Rectal smooth muscle tissue (tissue), 1 donor: ENCODE results near the gene THRB.

Experiments used
- H3K27ac ChIP-seq: one replicate; pipeline ENCODE4 v1.7.0; 2013; ENCODE audit warnings: low read depth, low read length, inconsistent platforms
- H3K27me3 ChIP-seq: one replicate; pipeline ENCODE4 v1.7.0; 2013; ENCODE audit warnings: low read length; ENCODE audit not compliant: control insufficient read depth, insufficient read depth
- H3K36me3 ChIP-seq: one replicate; pipeline ENCODE4 v1.7.0; 2013; ENCODE audit warnings: low read length; ENCODE audit not compliant: control insufficient read depth, insufficient read depth
- H3K4me1 ChIP-seq: one replicate; pipeline ENCODE4 v1.7.0; 2013; ENCODE audit warnings: low read length; ENCODE audit not compliant: control insufficient read depth, insufficient read depth
- H3K4me3 ChIP-seq: one replicate; pipeline ENCODE4 v1.7.0; 2013; ENCODE audit warnings: low read length
- H3K9ac ChIP-seq: one replicate; pipeline ENCODE4 v1.7.0; 2013; ENCODE audit warnings: low read length

Gene THRB

DNA sequence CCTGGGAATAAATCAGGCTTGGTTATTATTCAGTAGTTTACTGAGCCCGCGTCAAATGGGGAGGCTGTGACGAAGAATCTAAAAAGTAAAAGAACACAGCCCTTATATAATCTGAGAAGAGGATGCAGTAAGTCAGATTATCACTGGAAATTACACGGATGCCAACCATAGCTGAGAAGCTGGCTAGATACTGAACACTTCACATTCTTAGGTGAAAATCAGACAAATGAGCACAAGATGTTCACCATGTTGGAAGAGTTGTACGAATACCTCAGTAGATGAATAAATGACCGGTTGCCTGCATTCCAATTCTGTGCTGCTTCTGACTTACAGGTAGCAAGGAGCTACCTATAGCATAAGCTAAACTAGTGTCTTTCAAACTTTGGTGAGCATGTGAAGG lies 254.3 kb downstream of the THRB start:
- no peak overlapping the region for H3K27ac ChIP-seq

DNA sequence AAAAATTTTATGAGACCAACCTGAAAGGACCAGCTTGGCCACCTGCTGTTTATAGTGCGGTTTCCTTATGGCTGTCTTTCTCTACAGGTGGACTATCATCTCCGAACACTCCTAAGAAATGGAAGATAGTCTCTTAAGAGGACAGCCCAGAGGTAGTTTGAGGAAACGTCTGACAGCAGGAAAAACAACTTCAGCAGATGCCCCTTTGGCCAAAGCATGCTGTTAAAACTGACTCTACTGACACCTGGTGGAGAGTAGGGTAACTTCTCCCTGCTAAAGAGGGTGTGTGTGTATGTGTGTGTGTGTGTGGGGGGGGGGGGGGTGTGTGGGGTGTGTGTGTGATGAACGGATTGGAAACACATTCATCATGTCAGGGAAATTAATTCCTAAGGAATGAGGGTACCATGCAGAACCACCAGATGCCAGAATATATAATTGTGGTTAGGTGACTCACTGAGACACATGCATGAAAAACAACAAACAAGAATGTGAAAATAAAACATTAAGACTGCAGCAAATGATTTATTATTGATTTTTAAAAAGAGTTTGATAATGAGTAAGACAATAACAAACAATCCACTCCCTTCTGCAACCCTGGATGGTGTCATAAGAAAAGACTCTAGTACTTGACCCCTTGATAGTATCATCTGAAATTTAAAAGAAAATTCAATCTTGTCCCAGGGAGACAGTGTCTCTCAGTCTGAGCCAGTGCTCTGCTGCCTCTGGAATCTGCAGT lies 256.5 kb downstream of the THRB start:
- no peaks in the 10 kb centered on the region for H3K36me3 ChIP-seq
- H3K9ac ChIP-seq: no peak overlapping the region
- no peak overlapping the region for H3K4me3 ChIP-seq
- H3K27ac ChIP-seq: peak overlapping the region; percentile 33
- no peaks in the 10 kb centered on the region for H3K27me3 ChIP-seq
- peaks cover 22% of the 10 kb centered on the region for H3K4me1 ChIP-seq

More for the DNA sequence above, 254.3 kb downstream of the THRB start:
- Histone ChIP-seq H3K4me1 (peaks cover 22% of the 10 kb centered on the region), H3K9ac (no peak overlapping the region), H3K36me3 (no peaks in the 10 kb centered on the region), H3K27me3 (no peaks in the 10 kb centered on the region), H3K4me3 (no peak overlapping the region)

GRCh38 chr3:24235121-24235520 lies 259.5 kb downstream of the THRB start:
- Histone ChIP-seq H3K36me3 (no peaks in the 10 kb centered on the region), H3K27ac (no peak overlapping the region), H3K27me3 (no peaks in the 10 kb centered on the region), H3K4me1 (peaks cover 11% of the 10 kb centered on the region), H3K4me3 (no peak overlapping the region), H3K9ac (no peak overlapping the region)

- Histone ChIP-seq H3K27ac (no peak overlapping the region), H3K9ac (no peak overlapping the region), H3K4me1 (peaks cover 4% of the 10 kb centered on the region)
These were observed 261.9 kb downstream of the THRB start for GRCh38 chr3:24232784-24233183.

DNA sequence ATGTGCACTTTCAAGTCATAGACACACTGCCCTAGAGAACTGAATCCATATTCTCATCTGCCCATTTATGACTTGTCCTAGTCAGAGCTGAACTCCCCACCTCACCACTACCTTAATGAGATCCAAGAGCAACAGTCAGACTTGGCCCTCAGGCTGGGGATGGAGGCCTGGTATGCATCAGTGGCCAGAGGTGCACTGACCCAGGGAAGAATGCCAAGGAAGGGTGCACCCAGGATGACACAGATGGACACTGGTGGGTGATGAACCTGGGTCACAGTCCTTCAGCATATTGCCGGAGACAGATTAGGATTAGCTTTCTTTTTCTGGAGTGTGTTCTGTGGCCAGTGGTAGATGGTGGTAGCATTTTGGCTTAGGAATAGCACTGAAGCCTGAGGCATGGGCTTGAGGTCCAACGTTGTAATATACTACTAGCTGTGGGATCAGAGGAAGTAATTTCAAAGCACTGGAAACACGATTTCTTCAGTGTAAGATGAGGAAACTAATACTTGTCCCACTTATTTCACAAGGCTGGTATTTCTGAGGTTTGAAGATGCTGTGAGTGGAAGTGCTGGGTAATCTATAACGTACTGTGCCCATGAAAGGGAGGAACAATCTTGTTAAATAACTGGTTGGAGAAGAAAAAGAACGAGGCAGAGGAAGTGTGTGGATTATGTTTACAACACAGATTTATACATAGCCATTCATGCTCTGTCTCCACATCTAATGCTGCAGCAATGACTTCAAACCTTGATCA lies 265.0 kb downstream of the THRB start:
- Histone ChIP-seq H3K4me3 (no peak overlapping the region), H3K27ac (no peak overlapping the region), H3K9ac (no peak overlapping the region), H3K36me3 (peaks cover 4% of the 10 kb centered on the region), H3K4me1 (peaks cover 13% of the 10 kb centered on the region), H3K27me3 (no peaks in the 10 kb centered on the region)

More at GRCh38 chr3:24232784-24233183, 261.9 kb downstream of the THRB start:
- no peaks in the 10 kb centered on the region for H3K27me3 ChIP-seq
- H3K4me3 ChIP-seq: no peak overlapping the region
- H3K36me3 ChIP-seq: no peaks in the 10 kb centered on the region

DNA sequence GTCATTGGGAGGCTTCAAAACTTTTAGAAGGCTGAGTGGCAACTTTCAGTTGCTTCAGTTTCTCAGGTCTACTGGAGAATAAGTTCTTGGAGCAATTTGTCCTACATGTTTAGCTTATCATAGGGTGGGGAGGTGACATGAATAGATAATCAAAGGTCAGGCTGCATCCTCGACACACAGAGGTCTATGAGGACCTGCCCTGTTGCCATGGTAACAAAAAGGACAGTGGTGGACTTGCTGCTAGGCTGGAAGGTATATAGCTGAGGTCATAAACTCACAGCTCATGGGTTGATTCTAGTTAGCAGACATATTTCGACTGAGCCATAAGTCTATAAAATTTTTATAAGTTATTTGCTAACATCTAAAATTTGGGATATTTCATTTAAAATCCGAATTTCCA lies 267.0 kb downstream of the THRB start:
- no peak overlapping the region for H3K4me3 ChIP-seq
- H3K4me1 ChIP-seq: peaks cover 13% of the 10 kb centered on the region
- no peaks in the 10 kb centered on the region for H3K27me3 ChIP-seq
- H3K9ac ChIP-seq: no peak overlapping the region
- H3K27ac ChIP-seq: no peak overlapping the region
- H3K36me3 ChIP-seq: peaks cover 4% of the 10 kb centered on the region

- no peak overlapping the region for H3K9ac ChIP-seq
- H3K27ac ChIP-seq: no peak overlapping the region
- H3K4me1 ChIP-seq: peaks cover 15% of the 10 kb centered on the region
These were observed 268.3 kb downstream of the THRB start for GRCh38 chr3:24226397-24226796.

DNA sequence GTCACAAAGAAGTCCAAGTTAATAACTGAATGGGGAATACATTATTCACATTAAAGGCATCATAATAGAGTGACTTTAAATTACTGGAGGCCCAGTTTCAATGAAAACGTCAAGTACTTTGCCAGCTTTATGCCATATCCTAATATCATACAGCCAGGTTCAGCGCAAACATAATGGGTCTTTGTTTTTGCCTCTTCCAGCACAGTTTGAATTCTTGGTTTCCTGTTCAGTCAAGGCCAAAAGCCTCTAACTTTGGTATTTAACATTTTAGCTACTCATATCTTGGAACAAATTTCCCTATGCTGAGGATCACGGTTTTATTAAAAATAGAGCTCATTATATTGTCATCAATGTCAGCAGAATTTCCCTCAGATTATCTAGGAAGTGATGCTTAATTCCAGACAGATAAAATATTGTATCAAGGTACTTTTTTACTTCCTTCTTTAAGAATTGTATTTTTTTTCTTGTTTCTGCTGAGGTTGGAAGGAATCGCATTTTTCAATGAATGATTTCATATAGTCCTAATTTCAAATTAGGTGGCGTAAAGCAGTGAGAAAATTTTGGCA lies 269.2 kb downstream of the THRB start:
- no peak overlapping the region for H3K4me3 ChIP-seq
- H3K27me3 ChIP-seq: no peaks in the 10 kb centered on the region
- peaks cover 4% of the 10 kb centered on the region for H3K36me3 ChIP-seq
- H3K9ac ChIP-seq: no peak overlapping the region
- no peak overlapping the region for H3K27ac ChIP-seq
- H3K4me1 ChIP-seq: peaks cover 24% of the 10 kb centered on the region

More at GRCh38 chr3:24226397-24226796, 268.3 kb downstream of the THRB start:
- Histone ChIP-seq H3K4me3 (no peak overlapping the region), H3K27me3 (no peaks in the 10 kb centered on the region), H3K36me3 (peaks cover 4% of the 10 kb centered on the region)

- Histone ChIP-seq H3K36me3 (peaks cover 4% of the 10 kb centered on the region), H3K27ac (no peak overlapping the region), H3K4me1 (peaks cover 28% of the 10 kb centered on the region), H3K9ac (no peak overlapping the region), H3K4me3 (no peak overlapping the region), H3K27me3 (no peaks in the 10 kb centered on the region)
These were observed 269.8 kb downstream of the THRB start for GRCh38 chr3:24224666-24225384.

DNA sequence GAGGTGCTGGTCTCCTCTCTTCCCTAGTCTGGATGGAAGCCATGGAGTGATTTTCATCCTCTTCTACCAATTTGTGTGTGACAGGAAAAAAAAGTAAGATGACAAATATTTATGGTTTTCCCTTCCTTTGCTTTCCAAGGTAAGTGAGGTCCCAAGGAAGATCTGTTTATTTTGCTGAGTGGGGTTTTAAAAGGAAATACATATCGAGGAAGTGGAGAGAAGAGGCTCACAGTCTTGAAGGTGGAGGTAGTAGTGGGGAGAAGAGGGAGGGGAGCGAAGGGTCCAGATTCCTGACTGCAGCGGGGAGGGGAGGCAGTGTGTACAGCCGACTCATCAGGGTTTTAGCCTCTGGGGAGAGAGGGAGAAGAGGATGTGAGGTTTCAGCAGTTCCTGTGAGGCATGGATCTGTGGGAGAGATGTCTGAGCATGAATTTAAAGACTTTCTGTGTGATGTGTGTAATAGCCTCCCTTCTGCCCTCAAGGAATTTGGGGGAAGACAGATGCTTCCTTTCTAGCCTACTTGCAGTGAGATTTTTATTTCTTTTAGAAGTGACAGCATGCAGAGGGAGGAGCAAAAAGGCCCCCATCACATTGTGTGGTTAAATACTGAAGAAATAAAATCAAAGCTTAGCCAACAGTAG lies 272.4 kb downstream of the THRB start:
- no peaks in the 10 kb centered on the region for H3K27me3 ChIP-seq
- H3K27ac ChIP-seq: no peak overlapping the region
- H3K36me3 ChIP-seq: peaks cover 2% of the 10 kb centered on the region
- H3K4me3 ChIP-seq: no peak overlapping the region
- H3K4me1 ChIP-seq: peaks cover 30% of the 10 kb centered on the region
- H3K9ac ChIP-seq: no peak overlapping the region

DNA sequence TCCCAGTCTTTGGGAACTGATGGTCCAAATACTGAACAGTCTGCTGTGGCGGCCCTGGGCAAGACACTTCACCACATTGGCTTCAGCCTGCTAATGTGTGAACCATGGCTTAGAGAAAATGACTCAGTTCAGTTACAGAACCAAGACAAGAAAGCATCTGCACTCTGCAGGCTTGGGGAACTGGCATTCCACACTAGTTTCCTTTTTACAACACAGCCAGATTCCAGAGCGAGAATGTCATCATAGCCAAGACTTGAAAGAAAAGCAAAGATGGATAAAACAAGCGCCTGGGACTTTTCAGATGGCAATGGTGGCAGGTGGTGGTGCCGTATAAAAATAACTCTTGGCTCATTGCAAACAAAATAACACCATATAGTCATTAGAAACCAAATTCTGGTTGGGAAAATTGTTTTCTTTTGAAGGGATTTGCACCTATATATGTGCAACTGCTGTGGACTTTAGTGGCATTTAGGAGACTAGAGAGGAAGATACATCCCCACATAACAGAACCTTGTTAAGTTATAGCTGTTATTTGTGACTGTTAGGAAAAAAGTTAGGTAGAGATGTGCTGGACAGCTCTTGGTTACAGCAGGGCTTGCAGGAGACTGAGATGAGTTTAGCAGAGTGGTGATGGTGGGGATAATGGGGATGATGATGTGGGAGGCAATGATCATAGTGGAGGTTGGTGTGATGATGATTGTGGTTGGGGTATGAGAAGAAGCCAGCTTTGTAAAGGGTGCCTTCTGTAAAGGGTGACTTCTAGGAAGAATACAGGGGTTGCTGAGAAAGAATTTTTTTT lies 273.6 kb downstream of the THRB start:
- Histone ChIP-seq H3K27me3 (no peaks in the 10 kb centered on the region), H3K9ac (no peak overlapping the region), H3K36me3 (no peaks in the 10 kb centered on the region), H3K27ac (peak overlapping the region; percentile 70), H3K4me1 (peaks cover 25% of the 10 kb centered on the region), H3K4me3 (no peak overlapping the region)
